ENCODE data around the gene GYS1.

The GYS1 gene

DNA sequence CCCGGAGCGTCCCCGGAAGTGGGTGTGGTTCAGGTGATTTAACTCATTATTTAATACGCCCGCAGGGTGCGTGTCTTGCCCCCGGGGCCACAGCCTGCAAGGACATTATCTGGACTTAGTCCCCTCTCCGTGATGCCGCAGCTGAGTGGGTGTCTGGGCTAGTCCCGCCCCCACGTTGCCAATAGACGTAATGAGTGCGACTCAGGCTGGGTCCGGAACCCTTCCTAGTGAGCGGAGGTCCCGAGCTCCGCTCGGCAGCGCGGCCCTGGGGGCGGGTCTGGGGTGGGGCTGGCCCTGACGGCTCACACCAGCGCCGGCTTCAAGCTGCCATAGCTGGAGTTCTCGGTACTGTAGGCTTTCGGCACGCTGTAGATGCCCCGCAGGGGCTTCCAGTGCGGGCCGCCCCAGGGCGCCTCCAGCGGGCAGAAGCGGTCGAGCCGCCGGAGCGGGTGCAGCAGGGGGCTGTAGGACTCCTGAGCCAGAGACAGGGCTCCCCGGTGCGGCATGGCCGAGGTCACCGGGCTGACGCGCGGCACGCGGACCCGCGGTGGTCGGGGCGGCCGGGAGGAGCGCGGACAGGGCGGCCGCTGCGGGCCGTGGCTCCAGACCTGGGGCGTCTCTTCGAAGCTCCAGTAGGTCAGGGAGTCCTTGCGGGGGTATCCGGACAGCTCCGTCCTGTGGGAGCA lies 24.7 kb upstream of the GYS1 start:
- peak; percentile 42 for DNase-seq (ENCODE audit: low read depth)

DNA sequence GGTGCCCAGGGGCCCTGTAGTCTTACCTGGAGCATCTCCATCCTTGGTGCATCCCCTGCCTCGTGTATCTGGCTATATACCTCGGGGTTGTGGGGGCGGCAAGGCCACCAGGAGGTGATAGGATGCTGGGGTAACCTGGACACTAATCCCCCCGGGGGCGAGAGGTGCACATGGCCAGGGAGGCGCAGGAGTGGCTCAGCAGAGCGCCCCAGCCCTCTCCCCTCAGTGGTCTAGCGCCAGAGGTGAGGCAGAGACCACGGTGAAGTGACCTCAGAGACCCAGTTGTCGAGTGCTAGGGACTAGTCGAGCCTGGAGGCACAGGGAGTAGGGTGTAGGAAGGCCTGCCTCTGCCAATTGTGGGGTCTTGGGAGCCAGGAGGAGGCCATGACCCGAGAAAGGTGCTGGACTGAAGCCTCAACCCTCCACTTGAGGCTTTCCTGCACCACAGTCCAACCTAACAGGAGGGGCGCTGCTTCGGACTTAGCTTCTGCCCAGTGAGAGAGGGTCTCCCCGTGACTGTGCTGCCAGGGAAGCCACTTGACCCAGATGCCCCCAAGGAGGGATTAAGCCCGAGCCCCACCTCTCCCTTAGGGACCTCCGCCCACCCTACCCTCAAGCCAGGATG lies 24.0 kb upstream of the GYS1 start, which contains the start of gene LHB:
Gene LHB, minus strand, starts transcription at position 51 of the 625 bp plus-strand sequence. Its CDS starts 10 bp downstream, at position 41.
- no peak for DNase-seq (ENCODE audit: low read depth)

DNA sequence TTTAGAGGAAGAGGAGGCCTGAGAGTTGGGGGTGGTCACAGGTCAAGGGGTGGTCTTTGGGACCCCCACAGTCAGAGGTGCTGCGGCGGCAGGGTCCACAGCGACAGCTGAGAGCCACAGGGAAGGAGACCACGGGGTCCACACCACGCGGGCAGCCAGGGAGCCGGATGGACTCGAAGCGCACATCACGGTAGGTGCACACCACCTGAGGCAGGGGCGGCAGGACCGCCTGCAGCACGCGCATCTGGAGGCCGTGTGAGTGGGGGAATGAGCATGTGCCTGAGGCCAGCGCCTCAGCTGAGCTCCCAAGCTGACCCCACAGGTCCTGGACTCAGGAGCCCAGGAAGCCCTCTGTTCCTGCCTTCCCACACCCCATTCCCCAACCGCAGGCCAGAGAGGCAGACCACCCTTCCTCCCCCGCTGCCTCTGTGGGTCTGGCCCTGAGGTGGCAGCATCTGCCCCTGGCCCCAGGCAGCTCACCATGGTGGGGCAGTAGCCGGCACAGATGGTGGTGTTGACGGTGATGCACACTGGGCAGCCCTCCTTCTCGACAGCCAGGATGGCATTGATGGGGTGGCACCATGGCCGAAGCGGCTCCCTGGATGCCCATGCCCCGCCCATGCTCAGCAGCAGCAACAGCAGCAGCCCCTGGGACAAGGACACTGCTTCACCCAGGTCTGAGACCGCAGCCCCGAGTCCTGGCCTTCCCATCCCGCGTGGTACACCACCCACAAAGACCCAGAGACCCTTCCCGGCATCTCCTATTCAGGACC lies 23.1 kb upstream of the GYS1 start:
- DNase-seq (ENCODE audit: low read depth): no peak

GRCh38 chr19:49014870-49015255 lies 21.8 kb upstream of the GYS1 start:
- DNase-seq (ENCODE audit: low read depth): no peak

GRCh38 chr19:49014123-49014869 lies 21.2 kb upstream of the GYS1 start:
- no peak for DNase-seq (ENCODE audit: low read depth)

DNA sequence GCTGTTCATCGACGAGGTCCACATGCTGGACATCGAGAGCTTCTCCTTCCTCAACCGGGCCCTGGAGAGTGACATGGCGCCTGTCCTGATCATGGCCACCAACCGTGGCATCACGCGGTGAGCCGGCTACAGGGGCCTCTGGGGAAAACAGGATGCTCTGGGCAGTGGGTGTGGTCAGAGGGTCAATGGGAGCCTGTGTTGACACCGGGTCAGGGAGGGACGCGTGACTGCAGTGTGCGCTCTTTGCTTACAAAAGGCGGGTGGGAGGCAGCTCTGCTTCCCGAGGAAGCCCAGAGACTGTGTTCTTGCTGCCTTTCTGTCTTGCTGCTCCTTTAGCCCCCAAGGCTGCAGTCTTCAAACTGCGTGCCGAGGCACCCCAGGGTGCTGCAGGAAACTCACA lies 18.1 kb upstream of the GYS1 start:
- DNase-seq (ENCODE audit: low read depth): no peak

- DNase-seq (ENCODE audit: low read depth): no peak
These were observed 17.3 kb upstream of the GYS1 start for GRCh38 chr19:49010453-49010852.

GRCh38 chr19:49009828-49010227 lies 16.7 kb upstream of the GYS1 start:
- no peak for DNase-seq (ENCODE audit: low read depth)

DNA sequence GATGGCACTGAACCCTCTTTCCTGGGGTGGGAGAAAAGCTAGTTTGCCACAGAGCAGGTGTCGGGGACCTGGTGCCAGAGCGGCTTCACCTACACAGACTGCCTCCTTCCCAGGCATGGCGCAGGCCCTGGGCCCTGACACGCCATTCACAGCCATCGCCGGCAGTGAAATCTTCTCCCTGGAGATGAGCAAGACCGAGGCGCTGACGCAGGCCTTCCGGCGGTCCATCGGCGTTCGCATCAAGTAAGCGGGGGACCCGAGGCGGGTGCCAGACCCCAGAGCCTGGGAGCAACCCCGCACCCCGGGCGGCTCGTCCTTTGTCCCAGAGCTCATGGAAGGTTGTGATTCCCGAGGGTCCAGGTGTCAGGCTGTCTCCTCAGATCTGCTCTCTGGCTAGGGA lies 13.8 kb upstream of the GYS1 start:
- DNase-seq (ENCODE audit: low read depth): no peak

DNA sequence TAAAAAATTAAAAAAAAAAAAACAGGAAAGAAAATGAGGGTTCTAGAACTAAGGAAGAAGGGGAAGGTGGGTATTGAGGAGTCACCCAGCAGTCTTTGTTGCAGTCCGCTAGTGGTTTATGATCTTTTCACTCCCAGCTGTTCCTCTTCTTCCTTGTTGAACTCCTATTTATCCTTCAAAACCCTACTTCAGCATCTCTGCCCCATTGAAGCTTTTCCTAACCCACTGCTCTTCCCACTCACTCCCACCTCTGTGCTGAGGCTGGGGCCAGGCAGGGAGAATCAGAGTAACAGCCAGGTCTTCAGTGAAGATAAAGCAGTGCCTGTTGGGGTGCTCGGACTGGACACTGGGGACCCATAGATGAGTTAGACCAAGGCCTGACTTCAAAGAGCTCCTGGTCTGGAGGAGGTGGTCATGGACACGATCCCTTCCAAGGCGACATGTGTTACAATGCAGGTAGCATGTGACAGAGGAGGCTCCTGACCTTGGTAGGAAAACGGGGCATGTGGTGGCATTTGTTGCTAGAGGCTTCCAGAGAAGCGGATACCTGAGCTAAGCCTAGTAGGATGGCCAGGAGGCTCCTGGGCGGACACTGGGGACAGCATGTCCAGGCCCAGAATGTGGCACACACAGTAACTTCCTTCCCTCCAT lies 12.0 kb upstream of the GYS1 start:
- DNase-seq (ENCODE audit: low read depth): no peak

- no peak for DNase-seq (ENCODE audit: low read depth)
These were observed 11.0 kb upstream of the GYS1 start for GRCh38 chr19:49004133-49004532.

DNA sequence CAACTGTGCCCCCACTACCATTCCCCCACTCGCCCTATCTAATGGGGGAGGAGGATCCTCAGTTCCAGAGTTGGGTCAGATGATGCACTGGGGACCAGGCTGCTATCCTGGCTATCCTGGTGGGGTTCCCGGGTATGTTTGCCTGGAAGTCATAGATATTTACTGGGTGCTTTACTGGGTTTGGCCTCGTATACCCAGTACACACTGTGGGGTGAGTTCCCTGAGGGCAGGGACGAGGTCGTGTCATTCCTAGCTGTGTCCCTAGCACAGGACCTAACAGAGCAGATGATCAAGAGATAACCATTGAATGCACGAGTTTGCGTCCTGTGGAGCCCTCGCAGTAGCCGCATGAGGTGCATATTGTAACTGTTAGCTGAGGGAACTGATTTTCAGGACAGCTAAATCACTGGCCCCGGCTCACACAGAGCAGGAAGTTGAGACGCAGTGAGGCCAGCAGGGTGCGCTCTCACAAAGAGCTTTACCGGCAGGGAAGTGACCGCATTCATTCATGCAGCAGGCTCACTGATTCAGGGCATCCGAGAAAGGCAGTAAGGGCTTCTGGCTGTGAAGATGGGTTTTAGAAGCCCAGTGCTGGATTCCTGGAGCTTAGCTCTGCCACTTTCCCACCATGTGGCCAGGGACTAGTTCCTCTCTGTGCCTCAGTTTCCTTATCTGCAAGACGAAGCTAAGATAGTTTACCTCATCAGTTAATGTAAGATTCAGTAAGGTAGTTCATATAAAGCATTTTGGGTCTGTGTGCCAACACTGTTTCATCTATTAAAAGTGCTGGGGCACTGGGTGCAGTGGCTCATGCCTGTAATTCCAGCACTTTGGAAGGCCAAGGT lies 6.6 kb upstream of the GYS1 start:
- no peak for DNase-seq (ENCODE audit: low read depth)

DNA sequence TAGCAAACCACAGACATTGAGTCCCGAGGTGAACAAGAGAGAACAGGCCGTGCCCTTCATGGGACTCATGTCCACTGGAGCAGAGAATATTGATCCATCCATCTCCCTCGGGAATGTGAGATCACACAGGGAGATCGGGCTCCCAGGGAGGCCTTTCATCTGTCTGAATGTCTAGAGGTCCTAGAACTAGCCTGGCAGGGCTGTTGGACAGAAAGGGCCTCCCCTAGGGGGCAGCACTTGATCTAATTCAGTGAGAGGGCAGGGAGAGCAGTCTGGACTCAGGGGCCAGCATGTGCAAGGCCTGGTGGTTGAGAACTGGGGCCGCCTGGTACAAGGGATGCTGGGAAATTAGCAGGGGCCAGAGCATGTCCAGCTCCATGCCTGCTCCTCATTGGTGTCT lies 4.9 kb upstream of the GYS1 start:
- DNase-seq (ENCODE audit: low read depth): no peak

DNA sequence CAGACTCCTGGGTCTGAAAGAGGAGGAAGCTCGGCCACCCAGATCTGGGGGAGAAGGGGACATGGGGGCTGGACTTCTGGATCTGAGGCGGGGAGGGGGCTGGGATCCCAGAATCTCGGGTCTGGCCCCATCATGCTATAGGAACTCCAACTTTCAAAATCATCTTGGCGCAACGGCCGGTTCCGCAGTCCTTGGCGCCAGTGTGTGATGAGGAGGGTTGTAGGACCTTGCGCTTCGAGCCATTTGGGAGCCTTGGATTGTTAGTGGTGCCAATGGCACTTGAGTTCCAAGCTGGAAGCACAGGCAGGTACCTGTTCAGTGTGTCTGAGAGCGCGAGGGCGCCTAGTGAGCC lies 902 bp upstream of the GYS1 start:
- no peak for DNase-seq (ENCODE audit: low read depth)

- no peak for DNase-seq (ENCODE audit: low read depth)
These were observed 431 bp downstream of the GYS1 start for GRCh38 chr19:48992581-48993174.

DNA sequence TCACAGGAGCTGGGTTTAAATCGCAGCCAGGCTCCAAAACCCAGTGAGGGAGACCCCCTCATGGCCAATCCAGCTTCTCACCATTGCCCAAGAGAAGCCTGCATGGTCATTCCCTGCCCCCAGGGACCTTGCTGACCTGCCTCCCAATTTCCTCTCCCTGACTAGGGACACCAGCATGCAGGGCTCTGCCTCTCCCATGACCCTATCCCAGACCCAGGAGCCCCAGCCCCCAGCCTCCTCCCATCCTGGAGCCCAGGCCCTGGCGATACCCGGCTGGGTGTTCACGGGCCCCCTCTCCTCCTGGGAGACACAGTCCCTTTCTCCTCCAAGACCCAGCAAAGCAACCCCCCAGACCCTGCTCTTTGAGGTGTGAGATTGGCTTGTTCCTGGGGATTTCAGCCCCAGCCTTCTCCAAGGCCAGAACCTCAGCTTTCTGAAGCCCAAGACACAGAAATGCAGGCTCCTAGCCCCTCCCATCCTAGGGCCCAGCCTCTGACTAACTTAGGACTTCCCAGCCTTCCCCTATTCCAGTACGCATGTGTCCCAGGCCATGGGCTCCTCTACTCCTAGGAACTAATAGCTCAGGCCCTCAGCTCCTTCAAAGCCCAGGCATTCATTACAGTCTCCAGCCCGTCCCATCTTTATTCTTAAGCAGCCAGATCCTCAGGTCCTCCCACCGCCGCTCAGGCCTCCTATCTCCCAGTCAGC lies 1.1 kb downstream of the GYS1 start:
- DNase-seq (ENCODE audit: low read depth): no peak

DNA sequence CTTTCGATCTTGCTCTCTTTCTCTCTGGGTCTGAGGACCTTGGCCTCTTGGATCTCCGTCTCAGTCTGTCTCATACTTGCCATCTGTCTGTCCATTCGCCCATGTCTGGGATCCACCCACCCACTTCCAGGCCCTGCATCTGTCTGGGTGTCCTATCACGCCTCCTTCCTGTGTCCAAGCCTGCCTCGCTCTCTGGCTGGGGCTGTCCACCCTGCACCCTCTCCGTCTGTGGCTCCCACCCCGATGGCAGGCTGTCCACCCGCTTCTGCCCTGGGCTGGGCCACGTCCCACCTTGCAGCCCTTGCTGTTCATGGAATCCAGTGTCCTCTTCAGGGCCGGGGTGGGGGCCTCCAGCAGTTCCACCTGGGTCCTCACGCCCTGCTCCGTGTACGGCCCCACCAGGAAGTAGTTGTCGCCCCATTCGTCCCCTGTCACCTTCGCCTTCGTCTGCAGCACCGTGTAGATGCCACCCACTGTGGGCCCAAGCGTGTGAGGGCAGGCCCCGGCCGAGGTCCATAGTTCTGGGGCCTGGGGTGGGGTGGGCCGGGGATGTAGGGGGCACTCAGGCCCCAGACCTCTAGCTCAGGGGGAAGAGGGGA lies 2.0 kb downstream of the GYS1 start:
- no peak for DNase-seq (ENCODE audit: low read depth)

- no peak for DNase-seq (ENCODE audit: low read depth)
These were observed 2.7 kb downstream of the GYS1 start for GRCh38 chr19:48990400-48990799.

- no peak for DNase-seq (ENCODE audit: low read depth)
These were observed 3.3 kb downstream of the GYS1 start for GRCh38 chr19:48989701-48990291.

Data from activated T-cell treated with anti-CD3 and anti-CD28 coated beads for 24 hours (primary cell).